ENCODE data around the gene SHROOM1.

Gene SHROOM1

DNA sequence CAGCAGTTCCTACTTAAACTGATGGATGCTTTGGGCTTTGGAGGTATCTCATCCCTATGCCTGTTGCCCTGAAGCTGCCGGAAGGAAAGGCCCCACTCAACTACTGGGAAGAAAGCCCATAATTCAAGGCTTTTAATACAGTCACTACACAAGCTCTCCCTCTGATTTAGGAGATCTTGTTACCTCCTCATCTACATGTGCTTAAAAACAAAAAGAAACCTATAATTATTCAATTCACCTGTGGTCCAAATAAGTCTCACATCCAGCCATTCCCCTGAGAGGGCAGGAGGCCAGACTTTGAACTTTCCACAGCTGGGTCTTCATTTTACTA lies 42.3 kb upstream of the SHROOM1 start:
- Histone ChIP-seq H3K9me2 (replicated peaks; ENCODE audit: insufficient read depth, low read length) (no peaks in the 10 kb centered on the region), H3K4me3 (ENCODE audit: low read length) (no peak overlapping the region), H3K4me1 (ENCODE audit: low read length) (peaks cover under 1% of the 10 kb centered on the region; the same call in 1 of the 2 replicates), H3K79me2 (ENCODE audit: low read length) (peaks cover 11% of the 10 kb centered on the region), H3K4me2 (ENCODE audit: low read depth, low read length) (no peak overlapping the region), H2AFZ (ENCODE audit: low read length) (no peak overlapping the region), H4K20me1 (ENCODE audit: insufficient read depth, low read length) (no peaks in the 10 kb centered on the region), H3K36me3 (replicated peaks; ENCODE audit: insufficient read depth, low read length) (peaks cover 8% of the 10 kb centered on the region; the same call in 1 of the 2 replicates), H3K27ac (ENCODE audit: low read length) (no peak overlapping the region), H3K9me3 (replicated peaks; ENCODE audit: insufficient read depth, low read length) (no peaks in the 10 kb centered on the region), H3F3A (ENCODE audit: insufficient read depth, low read length) (peaks cover 4% of the 10 kb centered on the region; the same call in 1 of the 2 replicates), H3K9ac (ENCODE audit: low read length) (no peak overlapping the region), H3K27me3 (replicated peaks; ENCODE audit: insufficient read depth, low read length) (no peaks in the 10 kb centered on the region)
- TF ChIP-seq, protein P1, sequence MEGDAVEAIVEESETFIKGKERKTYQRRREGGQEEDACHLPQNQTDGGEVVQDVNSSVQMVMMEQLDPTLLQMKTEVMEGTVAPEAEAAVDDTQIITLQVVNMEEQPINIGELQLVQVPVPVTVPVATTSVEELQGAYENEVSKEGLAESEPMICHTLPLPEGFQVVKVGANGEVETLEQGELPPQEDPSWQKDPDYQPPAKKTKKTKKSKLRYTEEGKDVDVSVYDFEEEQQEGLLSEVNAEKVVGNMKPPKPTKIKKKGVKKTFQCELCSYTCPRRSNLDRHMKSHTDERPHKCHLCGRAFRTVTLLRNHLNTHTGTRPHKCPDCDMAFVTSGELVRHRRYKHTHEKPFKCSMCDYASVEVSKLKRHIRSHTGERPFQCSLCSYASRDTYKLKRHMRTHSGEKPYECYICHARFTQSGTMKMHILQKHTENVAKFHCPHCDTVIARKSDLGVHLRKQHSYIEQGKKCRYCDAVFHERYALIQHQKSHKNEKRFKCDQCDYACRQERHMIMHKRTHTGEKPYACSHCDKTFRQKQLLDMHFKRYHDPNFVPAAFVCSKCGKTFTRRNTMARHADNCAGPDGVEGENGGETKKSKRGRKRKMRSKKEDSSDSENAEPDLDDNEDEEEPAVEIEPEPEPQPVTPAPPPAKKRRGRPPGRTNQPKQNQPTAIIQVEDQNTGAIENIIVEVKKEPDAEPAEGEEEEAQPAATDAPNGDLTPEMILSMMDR (IDR thresholded peaks at IDR 0.05; ENCODE audit: low read length), result no peak
- no peak for TF ChIP-seq EZH2phosphoT487 (IDR thresholded peaks at IDR 0.05; ENCODE audit: low read length)
- TF ChIP-seq EZH2 (optimal IDR thresholded peaks at IDR 0.05; ENCODE audit: low read depth, low read length), result no peak
- no peak for DNase-seq

DNA sequence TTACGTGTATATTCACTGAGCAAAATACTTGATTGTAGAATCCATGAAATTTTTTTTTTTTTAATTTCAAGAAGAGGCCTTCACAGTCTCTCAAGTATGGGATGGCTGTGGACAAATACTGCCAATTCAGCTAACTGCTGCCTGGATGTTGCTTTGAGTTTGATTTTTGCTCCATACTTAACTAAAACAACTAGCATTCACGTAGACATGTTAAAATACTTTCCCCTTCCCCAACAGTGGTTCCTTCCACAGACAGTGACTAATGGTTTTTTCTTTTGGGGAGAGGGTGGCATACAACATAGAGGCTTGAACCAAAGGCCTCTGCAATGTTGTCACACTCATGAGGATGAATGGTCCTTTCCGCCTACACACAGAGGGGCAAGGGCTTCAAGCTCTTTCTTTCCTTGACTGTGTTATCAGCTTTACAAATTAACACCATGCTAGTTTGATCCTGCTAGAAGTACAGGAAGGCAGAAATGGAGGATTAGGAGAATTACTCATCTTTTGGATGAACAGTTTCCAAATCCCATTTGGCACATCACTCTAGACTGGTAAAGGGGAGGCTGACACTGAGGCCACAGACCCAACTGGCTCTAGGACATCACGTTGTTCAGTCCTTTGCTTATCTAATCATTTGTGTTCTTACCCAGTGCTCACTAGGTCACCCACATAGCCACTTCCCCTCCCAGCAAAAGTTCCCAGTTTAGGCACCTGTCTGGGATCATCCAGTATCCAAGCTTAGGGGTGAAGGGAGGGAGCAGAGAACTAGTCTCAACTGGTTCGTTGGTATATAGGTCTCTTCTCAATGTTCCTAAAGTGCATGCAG lies 41.2 kb upstream of the SHROOM1 start:
- peaks cover 8% of the 10 kb centered on the region; the same call in 1 of the 2 replicates for H3K36me3 ChIP-seq (replicated peaks; ENCODE audit: insufficient read depth, low read length)
- peaks cover 4% of the 10 kb centered on the region; the same call in 1 of the 2 replicates for H3F3A ChIP-seq (ENCODE audit: insufficient read depth, low read length)
- H3K27me3 ChIP-seq (replicated peaks; ENCODE audit: insufficient read depth, low read length), result no peaks in the 10 kb centered on the region

DNA sequence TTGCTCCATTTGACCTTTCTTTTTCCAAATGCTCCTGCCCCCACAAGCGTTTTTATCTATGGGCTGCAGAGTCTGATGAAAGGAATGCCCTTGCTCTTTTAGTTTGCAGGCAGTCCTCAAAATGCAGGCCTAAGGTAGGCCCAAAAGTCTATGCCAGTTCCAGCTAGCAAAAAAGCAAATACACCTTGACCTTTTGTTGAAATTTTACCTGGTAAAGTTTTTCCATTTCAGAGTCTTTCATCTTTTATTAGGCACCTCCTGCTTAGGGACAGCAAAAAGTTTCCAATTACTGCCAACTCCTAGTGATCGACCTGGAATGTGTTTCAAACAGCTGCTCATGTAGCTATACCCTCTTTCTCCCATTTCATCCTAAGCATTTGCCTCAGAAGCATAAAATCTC lies 40.4 kb upstream of the SHROOM1 start:
- peaks cover 8% of the 10 kb centered on the region; the same call in 1 of the 2 replicates for H3K36me3 ChIP-seq (replicated peaks; ENCODE audit: insufficient read depth, low read length)
- peaks cover 29% of the 10 kb centered on the region for H3K79me2 ChIP-seq (ENCODE audit: low read length)
- H3K9me3 ChIP-seq (replicated peaks; ENCODE audit: insufficient read depth, low read length), result no peaks in the 10 kb centered on the region
- H2AFZ ChIP-seq (ENCODE audit: low read length), result no peak overlapping the region
- no peak overlapping the region for H3K4me3 ChIP-seq (ENCODE audit: low read length)
- peaks cover 4% of the 10 kb centered on the region; the same call in 1 of the 2 replicates for H3F3A ChIP-seq (ENCODE audit: insufficient read depth, low read length)
- no peak for DNase-seq
- no peak overlapping the region for H3K27ac ChIP-seq (ENCODE audit: low read length)
- H3K4me1 ChIP-seq (ENCODE audit: low read length), result peaks cover 6% of the 10 kb centered on the region
- H3K27me3 ChIP-seq (replicated peaks; ENCODE audit: insufficient read depth, low read length), result no peaks in the 10 kb centered on the region
- no peaks in the 10 kb centered on the region for H3K9me2 ChIP-seq (replicated peaks; ENCODE audit: insufficient read depth, low read length)
- TF ChIP-seq EZH2 (optimal IDR thresholded peaks at IDR 0.05; ENCODE audit: low read depth, low read length) (no peak), EZH2phosphoT487 (IDR thresholded peaks at IDR 0.05; ENCODE audit: low read length) (no peak)
- no peaks in the 10 kb centered on the region for H4K20me1 ChIP-seq (ENCODE audit: insufficient read depth, low read length)
- no peak overlapping the region for H3K9ac ChIP-seq (ENCODE audit: low read length)
- no peak overlapping the region for H3K4me2 ChIP-seq (ENCODE audit: low read depth, low read length)

More for the DNA sequence above, 41.2 kb upstream of the SHROOM1 start:
- no peak for DNase-seq
- no peak overlapping the region for H2AFZ ChIP-seq (ENCODE audit: low read length)
- peaks cover 6% of the 10 kb centered on the region for H3K4me1 ChIP-seq (ENCODE audit: low read length)
- no peaks in the 10 kb centered on the region for H3K9me2 ChIP-seq (replicated peaks; ENCODE audit: insufficient read depth, low read length)
- peaks cover 22% of the 10 kb centered on the region for H3K79me2 ChIP-seq (ENCODE audit: low read length)
- no peaks in the 10 kb centered on the region for H4K20me1 ChIP-seq (ENCODE audit: insufficient read depth, low read length)
- no peak overlapping the region for H3K27ac ChIP-seq (ENCODE audit: low read length)
- no peak for TF ChIP-seq EZH2 (optimal IDR thresholded peaks at IDR 0.05; ENCODE audit: low read depth, low read length)
- TF ChIP-seq EZH2phosphoT487 (IDR thresholded peaks at IDR 0.05; ENCODE audit: low read length), result no peak
- TF ChIP-seq, protein P1 (IDR thresholded peaks at IDR 0.05; ENCODE audit: low read length), result no peak
- no peak overlapping the region for H3K4me3 ChIP-seq (ENCODE audit: low read length)
- no peak overlapping the region for H3K4me2 ChIP-seq (ENCODE audit: low read depth, low read length)
- H3K9ac ChIP-seq (ENCODE audit: low read length), result no peak overlapping the region
- no peaks in the 10 kb centered on the region for H3K9me3 ChIP-seq (replicated peaks; ENCODE audit: insufficient read depth, low read length)

DNA sequence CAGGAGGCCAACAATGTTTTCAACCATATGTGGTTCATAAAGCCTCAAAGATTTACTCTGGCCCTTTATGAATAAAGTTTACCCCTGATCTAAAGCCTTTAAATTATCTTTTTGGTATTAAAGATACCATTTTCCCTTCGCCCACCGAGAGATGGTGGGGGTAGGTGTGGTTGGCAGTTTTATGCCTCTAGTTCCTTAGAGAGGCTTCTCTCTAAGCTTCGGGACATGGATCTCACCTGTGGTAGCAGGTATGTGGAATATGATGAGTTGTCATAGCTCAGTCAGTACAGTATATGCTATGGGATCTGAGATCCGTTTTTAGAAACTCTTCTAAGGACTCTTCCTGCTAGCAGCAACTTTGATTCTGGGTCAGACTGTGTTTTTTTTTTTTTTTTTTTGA lies 38.3 kb upstream of the SHROOM1 start:
- Histone ChIP-seq H3K4me3 (ENCODE audit: low read length) (no peak overlapping the region), H2AFZ (ENCODE audit: low read length) (no peak overlapping the region), H3K27ac (ENCODE audit: low read length) (no peak overlapping the region)

More for the DNA sequence above, 38.3 kb upstream of the SHROOM1 start:
- Histone ChIP-seq H3K36me3 (replicated peaks; ENCODE audit: insufficient read depth, low read length) (peaks cover 8% of the 10 kb centered on the region; the same call in 1 of the 2 replicates), H4K20me1 (ENCODE audit: insufficient read depth, low read length) (no peaks in the 10 kb centered on the region), H3K9me2 (replicated peaks; ENCODE audit: insufficient read depth, low read length) (no peaks in the 10 kb centered on the region), H3K27me3 (replicated peaks; ENCODE audit: insufficient read depth, low read length) (no peaks in the 10 kb centered on the region), H3K4me1 (ENCODE audit: low read length) (peaks cover 6% of the 10 kb centered on the region), H3F3A (ENCODE audit: insufficient read depth, low read length) (peaks cover 4% of the 10 kb centered on the region; the same call in 1 of the 2 replicates), H3K9me3 (replicated peaks; ENCODE audit: insufficient read depth, low read length) (no peaks in the 10 kb centered on the region), H3K4me2 (ENCODE audit: low read depth, low read length) (no peak overlapping the region), H3K79me2 (ENCODE audit: low read length) (peaks cover 31% of the 10 kb centered on the region), H3K9ac (ENCODE audit: low read length) (no peak overlapping the region)
- DNase-seq, result no peak
- no peak for TF ChIP-seq EZH2 (optimal IDR thresholded peaks at IDR 0.05; ENCODE audit: low read depth, low read length)
- TF ChIP-seq, protein P1 (IDR thresholded peaks at IDR 0.05; ENCODE audit: low read length), result no peak
- no peak for TF ChIP-seq EZH2phosphoT487 (IDR thresholded peaks at IDR 0.05; ENCODE audit: low read length)
